Liver (tissue), 9 donors: Measurements from ENCODE around the gene LTV1. TPM values are rescaled to one million over a fixed set of nuclear protein-coding genes. Genes with fewer than 3 reads are reported as not detected.

Source experiments
- DNase-seq: peaks from one replicate; pipeline ENCODE4 v3.0.0-alpha.2; 2017; ENCODE audit warnings: low spot score
- H3K27ac ChIP-seq, 2 donors: one replicate each; pipeline ENCODE4 v1.7.0; 2013; ENCODE audit warnings: inconsistent platforms in 2 of 2, low read length in 2 of 2, control low read depth in 1 of 2, low read depth in 1 of 2, mild to moderate bottlenecking in 1 of 2
- H3K27me3 ChIP-seq, 4 donors: one replicate each; pipeline versions ENCODE4 v1.6.1 to v1.7.0; 2013; ENCODE audit warnings: low read length in 3 of 4, inconsistent platforms in 1 of 4, mild to moderate bottlenecking in 1 of 4, moderate library complexity in 1 of 4; ENCODE audit not compliant: control insufficient read depth in 4 of 4, insufficient read depth in 4 of 4
- H3K36me3 ChIP-seq, 4 donors: one replicate each; pipeline versions ENCODE4 v1.6.1 to v1.7.0; 2013; ENCODE audit warnings: low read length in 3 of 4, mild to moderate bottlenecking in 3 of 4, low read depth in 1 of 4, moderate library complexity in 1 of 4; ENCODE audit not compliant: control insufficient read depth in 4 of 4, insufficient read depth in 3 of 4
- H3K4me1 ChIP-seq, 4 donors: one replicate each; pipeline versions ENCODE4 v1.6.1 to v1.7.0; 2013; ENCODE audit warnings: low read length in 3 of 4, mild to moderate bottlenecking in 3 of 4, moderate library complexity in 1 of 4; ENCODE audit not compliant: control insufficient read depth in 4 of 4, insufficient read depth in 4 of 4
- H3K4me3 ChIP-seq, 3 donors: one replicate each; pipeline versions ENCODE4 v1.6.1 to v1.7.0; 2013; ENCODE audit warnings: low read length in 3 of 3, control low read depth in 1 of 3, low read depth in 1 of 3, mild to moderate bottlenecking in 1 of 3
- H3K9ac ChIP-seq, 2 donors: one replicate each; pipeline ENCODE4 v1.7.0; 2013; ENCODE audit warnings: low read length in 2 of 2, mild to moderate bottlenecking in 2 of 2, moderate library complexity in 2 of 2, control low read depth in 1 of 2, low read depth in 1 of 2
- H3K9me3 ChIP-seq, 4 donors: one replicate each; pipeline versions ENCODE4 v1.6.1 to v1.7.0; 2013; ENCODE audit warnings: low read length in 3 of 4; ENCODE audit not compliant: control insufficient read depth in 4 of 4
- EGR1 ChIP-seq, 2 donors: IDR thresholded peaks; 2 replicates each; pipeline ENCODE4 v1.6.1; 2016 to 2018; ENCODE audit warnings: antibody characterized with exemption in 2 of 2, low read depth in 2 of 2
- FOXA2 ChIP-seq: IDR thresholded peaks from 2 replicates; pipeline ENCODE4 v1.6.1; 2016; ENCODE audit warnings: antibody characterized with exemption
- GABPA ChIP-seq, 2 donors: IDR thresholded peaks in 1 of 2; conservative IDR thresholded peaks in 1 of 2; 2 replicates each; pipeline ENCODE4 v1.6.1; 2016; ENCODE audit warnings: antibody characterized with exemption in 2 of 2, mild to moderate bottlenecking in 1 of 2, moderate library complexity in 1 of 2
- HNF4A ChIP-seq, 2 donors: conservative IDR thresholded peaks; 2 replicates each; pipeline ENCODE4 v1.6.1; 2016; ENCODE audit warnings: antibody characterized with exemption in 2 of 2, mild to moderate bottlenecking in 2 of 2
- HNF4G ChIP-seq: IDR thresholded peaks from 2 replicates; pipeline ENCODE4 v1.6.1; 2016; ENCODE audit warnings: antibody characterized with exemption
- JUND ChIP-seq, 2 donors: IDR thresholded peaks; 2 replicates each; pipeline ENCODE4 v1.6.1; 2016; ENCODE audit warnings: antibody characterized with exemption in 2 of 2
- NR2F2 ChIP-seq: IDR thresholded peaks from 2 replicates; pipeline ENCODE4 v1.6.1; 2016; ENCODE audit warnings: antibody characterized with exemption
- RXRA ChIP-seq, 2 donors: IDR thresholded peaks; 2 replicates each; pipeline ENCODE4 v1.6.1; 2017 to 2018; ENCODE audit warnings: antibody characterized with exemption in 2 of 2, mild to moderate bottlenecking in 1 of 2
- SP1 ChIP-seq: IDR thresholded peaks from 2 replicates; pipeline ENCODE4 v1.6.1; 2018; ENCODE audit warnings: antibody characterized with exemption, mild to moderate bottlenecking
- TAF1 ChIP-seq: conservative IDR thresholded peaks from 2 replicates; pipeline ENCODE4 v1.6.1; 2016; ENCODE audit warnings: antibody characterized with exemption, mild to moderate bottlenecking
- YY1 ChIP-seq: IDR thresholded peaks from 2 replicates; pipeline ENCODE4 v1.6.1; 2016; ENCODE audit warnings: antibody characterized with exemption, mild to moderate bottlenecking
- WGBS: extraction: QIAGEN DNeasy Blood & Tissue Kit; methylation state at CpG from one replicate; pipeline ENCODE4 v1.1.7; 2013; 5-methylcytosine and 5-hydroxymethylcytosine counted together
- polyA plus RNA-seq, 2 donors: library from polyadenylated mRNA; stranded (reverse) in 1 of 2; unstranded in 1 of 2; fragments of 200-250 nt in 1 of 2; fragments of >200 nt in 1 of 2; fragmentation: Nextera tagmentation in 1 of 2; extraction: Ambion mirVana in 1 of 2; gene quantifications; one replicate each; pipeline versions ENCODE4 v1.2.1 to v1.2.3, GENCODE V29; 2013 to 2015
- total RNA-seq, 2 donors: library from RNA; depleted of rRNA; stranded (reverse); fragments of >200 nt; gene quantifications; one replicate each; pipeline ENCODE4 v1.2.3, GENCODE V29; 2014
- TF ChIP-seq, protein P1 (sequence below): IDR thresholded peaks from 2 replicates; pipeline ENCODE4 v1.6.1; 2016; ENCODE audit warnings: antibody characterized with exemption, mild to moderate bottlenecking
- TF ChIP-seq, protein P2 (sequence below): IDR thresholded peaks from 2 replicates; pipeline ENCODE4 v1.6.1; 2016; ENCODE audit warnings: antibody characterized with exemption
- TF ChIP-seq, protein P3 (sequence below): fragments of 150-350 bp; IDR thresholded peaks from 2 replicates; pipeline ENCODE4 v1.5.1; 2017; ENCODE audit warnings: improper control_type of control experiment, low read depth, low read length; ENCODE audit not compliant: missing input control
- TF ChIP-seq, protein P4 (sequence below): IDR thresholded peaks from 2 replicates; pipeline ENCODE4 v1.6.1; 2016; ENCODE audit warnings: antibody characterized with exemption
- TF ChIP-seq, protein P5 (sequence below): IDR thresholded peaks from 2 replicates; pipeline ENCODE4 v1.6.1; 2016; ENCODE audit warnings: antibody characterized with exemption
- donor health status: healthy.
- donor health status: healthy.
- donor health status: healthy.
- donor health status: healthy.
- donor health status: healthy.

Gene LTV1
- total and polyA plus RNA-seq, 4 donors, result 8.7 to 14.5 (median 13.1) TPM

DNA sequence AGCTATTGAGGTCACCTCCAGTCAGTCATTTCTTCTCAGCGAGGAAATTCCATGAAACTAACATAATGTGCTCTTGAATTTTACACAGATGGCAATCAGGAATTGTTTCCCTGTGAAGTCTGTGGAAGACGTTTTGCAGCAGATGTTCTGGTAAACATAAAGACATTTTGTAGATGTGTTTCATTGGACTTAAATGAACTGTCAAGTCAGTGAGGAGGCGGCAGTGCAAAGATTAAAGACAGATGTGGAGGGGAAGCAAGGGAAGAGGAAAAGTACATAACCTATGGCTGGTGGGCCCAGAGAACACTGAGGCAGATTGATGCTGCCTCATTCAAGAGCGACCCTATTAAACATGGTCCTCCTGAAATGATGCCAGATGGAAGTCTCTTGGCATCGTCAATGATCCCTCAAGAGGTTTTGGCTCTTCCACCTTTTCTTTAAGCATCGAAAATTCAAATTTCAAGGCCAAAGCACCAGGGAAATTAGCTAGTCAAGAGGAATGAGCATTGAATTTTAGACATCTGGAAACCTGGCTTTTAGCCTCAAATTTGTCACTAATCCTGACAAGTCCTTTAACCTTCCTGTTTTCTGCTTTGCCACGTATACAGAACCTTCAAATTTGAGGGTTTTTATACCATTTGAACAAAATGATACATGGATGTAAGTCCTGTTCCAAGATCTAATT lies 41.2 kb downstream of the LTV1 start:
- 81% methylated on average over 7 of the region's 7 CpGs for whole genome bisulfite sequencing

More for the DNA sequence above, 41.2 kb downstream of the LTV1 start:
- H3K4me3 ChIP-seq, result no peak overlapping the region
- no peak overlapping the region for H3K27ac ChIP-seq
- H3K36me3 ChIP-seq, result no peaks in the 10 kb centered on the region
- TF ChIP-seq JUND (IDR thresholded peaks at IDR 0.05) (no peak), FOXA2 (no peak), EGR1 (IDR thresholded peaks at IDR 0.05; ENCODE audit: low read depth in 2 of 2) (no peak), YY1 (no peak), TAF1 (no peak), HNF4A (conservative IDR thresholded peaks at IDR 0.05) (no peak), SP1 (no peak), HNF4G (no peak), RXRA (IDR thresholded peaks at IDR 0.05) (no peak), NR2F2 (no peak), GABPA (IDR thresholded peaks at IDR 0.05 in 1 of 2, conservative IDR thresholded peaks at IDR 0.05 in 1 of 2) (no peak)
- TF ChIP-seq, protein P1, sequence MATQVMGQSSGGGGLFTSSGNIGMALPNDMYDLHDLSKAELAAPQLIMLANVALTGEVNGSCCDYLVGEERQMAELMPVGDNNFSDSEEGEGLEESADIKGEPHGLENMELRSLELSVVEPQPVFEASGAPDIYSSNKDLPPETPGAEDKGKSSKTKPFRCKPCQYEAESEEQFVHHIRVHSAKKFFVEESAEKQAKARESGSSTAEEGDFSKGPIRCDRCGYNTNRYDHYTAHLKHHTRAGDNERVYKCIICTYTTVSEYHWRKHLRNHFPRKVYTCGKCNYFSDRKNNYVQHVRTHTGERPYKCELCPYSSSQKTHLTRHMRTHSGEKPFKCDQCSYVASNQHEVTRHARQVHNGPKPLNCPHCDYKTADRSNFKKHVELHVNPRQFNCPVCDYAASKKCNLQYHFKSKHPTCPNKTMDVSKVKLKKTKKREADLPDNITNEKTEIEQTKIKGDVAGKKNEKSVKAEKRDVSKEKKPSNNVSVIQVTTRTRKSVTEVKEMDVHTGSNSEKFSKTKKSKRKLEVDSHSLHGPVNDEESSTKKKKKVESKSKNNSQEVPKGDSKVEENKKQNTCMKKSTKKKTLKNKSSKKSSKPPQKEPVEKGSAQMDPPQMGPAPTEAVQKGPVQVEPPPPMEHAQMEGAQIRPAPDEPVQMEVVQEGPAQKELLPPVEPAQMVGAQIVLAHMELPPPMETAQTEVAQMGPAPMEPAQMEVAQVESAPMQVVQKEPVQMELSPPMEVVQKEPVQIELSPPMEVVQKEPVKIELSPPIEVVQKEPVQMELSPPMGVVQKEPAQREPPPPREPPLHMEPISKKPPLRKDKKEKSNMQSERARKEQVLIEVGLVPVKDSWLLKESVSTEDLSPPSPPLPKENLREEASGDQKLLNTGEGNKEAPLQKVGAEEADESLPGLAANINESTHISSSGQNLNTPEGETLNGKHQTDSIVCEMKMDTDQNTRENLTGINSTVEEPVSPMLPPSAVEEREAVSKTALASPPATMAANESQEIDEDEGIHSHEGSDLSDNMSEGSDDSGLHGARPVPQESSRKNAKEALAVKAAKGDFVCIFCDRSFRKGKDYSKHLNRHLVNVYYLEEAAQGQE, result no peak
- TF ChIP-seq, protein P2, sequence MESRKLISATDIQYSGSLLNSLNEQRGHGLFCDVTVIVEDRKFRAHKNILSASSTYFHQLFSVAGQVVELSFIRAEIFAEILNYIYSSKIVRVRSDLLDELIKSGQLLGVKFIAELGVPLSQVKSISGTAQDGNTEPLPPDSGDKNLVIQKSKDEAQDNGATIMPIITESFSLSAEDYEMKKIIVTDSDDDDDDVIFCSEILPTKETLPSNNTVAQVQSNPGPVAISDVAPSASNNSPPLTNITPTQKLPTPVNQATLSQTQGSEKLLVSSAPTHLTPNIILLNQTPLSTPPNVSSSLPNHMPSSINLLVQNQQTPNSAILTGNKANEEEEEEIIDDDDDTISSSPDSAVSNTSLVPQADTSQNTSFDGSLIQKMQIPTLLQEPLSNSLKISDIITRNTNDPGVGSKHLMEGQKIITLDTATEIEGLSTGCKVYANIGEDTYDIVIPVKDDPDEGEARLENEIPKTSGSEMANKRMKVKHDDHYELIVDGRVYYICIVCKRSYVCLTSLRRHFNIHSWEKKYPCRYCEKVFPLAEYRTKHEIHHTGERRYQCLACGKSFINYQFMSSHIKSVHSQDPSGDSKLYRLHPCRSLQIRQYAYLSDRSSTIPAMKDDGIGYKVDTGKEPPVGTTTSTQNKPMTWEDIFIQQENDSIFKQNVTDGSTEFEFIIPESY, result no peak
- TF ChIP-seq, protein P3, sequence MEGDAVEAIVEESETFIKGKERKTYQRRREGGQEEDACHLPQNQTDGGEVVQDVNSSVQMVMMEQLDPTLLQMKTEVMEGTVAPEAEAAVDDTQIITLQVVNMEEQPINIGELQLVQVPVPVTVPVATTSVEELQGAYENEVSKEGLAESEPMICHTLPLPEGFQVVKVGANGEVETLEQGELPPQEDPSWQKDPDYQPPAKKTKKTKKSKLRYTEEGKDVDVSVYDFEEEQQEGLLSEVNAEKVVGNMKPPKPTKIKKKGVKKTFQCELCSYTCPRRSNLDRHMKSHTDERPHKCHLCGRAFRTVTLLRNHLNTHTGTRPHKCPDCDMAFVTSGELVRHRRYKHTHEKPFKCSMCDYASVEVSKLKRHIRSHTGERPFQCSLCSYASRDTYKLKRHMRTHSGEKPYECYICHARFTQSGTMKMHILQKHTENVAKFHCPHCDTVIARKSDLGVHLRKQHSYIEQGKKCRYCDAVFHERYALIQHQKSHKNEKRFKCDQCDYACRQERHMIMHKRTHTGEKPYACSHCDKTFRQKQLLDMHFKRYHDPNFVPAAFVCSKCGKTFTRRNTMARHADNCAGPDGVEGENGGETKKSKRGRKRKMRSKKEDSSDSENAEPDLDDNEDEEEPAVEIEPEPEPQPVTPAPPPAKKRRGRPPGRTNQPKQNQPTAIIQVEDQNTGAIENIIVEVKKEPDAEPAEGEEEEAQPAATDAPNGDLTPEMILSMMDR, result no peak
- TF ChIP-seq, protein P4, sequence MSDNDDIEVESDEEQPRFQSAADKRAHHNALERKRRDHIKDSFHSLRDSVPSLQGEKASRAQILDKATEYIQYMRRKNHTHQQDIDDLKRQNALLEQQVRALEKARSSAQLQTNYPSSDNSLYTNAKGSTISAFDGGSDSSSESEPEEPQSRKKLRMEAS, result no peak
- TF ChIP-seq, protein P5, sequence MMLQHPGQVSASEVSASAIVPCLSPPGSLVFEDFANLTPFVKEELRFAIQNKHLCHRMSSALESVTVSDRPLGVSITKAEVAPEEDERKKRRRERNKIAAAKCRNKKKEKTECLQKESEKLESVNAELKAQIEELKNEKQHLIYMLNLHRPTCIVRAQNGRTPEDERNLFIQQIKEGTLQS, result no peak
- no peaks in the 10 kb centered on the region for H3K9me3 ChIP-seq
- no peak overlapping the region for H3K9ac ChIP-seq
- H3K4me1 ChIP-seq, result no peaks in the 10 kb centered on the region
- DNase-seq, result no peak
- H3K27me3 ChIP-seq, result no peaks in the 10 kb centered on the region
